MM.1S (cell line): ENCODE results near the gene NOL4L.

Experiments used
- EZH2 ChIP-seq: fragments of 300-600 bp; sonication (generic); optimal IDR thresholded peaks from 2 replicates; pipeline ENCODE3; 2017; ENCODE audit warnings: low read depth, mild to moderate bottlenecking, antibody characterized with exemption, low read length, mixed read lengths
- EZH2phosphoT487 ChIP-seq: fragments of 300-600 bp; sonication (generic); IDR thresholded peaks from 2 replicates; pipeline ENCODE4 v1.6.1; 2018; ENCODE audit warnings: antibody characterized with exemption, low read length
- TF ChIP-seq, protein P1 (sequence below): fragments of 300-600 bp; sonication (generic); IDR thresholded peaks from 2 replicates; pipeline ENCODE4 v1.5.1; 2016; ENCODE audit warnings: antibody characterized with exemption, low read length, mixed read lengths

DNA sequence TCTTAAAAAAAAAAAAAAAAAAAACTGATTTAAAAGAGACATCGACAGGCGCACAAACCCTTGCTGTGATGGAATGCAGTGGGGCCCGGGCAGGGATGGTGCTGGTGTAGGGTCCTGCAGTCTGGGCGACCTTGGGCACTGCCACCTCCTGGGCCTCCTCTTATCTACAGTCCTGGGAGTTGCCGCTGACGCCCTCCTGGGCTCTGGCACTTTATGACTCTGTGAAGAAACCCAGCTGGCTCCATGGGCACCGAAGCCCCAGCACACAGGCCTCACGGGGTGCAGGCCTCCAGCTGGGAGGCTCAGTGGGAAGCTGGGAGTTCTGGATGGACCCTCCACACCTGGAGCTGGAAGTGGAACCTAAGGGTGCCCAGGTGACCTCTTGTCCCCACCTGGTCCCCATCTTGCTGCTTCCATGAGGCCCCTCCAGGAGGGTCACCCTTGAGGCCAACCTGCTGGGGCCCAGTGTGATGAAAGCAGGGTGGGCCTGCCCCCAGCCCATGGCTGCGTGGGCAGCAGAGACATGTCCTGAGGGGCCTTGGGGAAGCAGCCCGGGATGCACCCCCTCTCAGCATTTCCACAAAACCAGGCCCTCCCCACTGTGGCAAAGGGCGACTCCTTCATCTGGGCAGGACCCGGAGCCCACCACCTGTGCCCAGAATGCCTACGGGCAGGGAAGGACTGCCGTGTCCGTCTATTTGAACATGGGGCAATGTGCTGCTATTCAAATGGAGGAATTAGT lies 122.1 kb downstream of the NOL4L start:
- TF ChIP-seq, protein P1, sequence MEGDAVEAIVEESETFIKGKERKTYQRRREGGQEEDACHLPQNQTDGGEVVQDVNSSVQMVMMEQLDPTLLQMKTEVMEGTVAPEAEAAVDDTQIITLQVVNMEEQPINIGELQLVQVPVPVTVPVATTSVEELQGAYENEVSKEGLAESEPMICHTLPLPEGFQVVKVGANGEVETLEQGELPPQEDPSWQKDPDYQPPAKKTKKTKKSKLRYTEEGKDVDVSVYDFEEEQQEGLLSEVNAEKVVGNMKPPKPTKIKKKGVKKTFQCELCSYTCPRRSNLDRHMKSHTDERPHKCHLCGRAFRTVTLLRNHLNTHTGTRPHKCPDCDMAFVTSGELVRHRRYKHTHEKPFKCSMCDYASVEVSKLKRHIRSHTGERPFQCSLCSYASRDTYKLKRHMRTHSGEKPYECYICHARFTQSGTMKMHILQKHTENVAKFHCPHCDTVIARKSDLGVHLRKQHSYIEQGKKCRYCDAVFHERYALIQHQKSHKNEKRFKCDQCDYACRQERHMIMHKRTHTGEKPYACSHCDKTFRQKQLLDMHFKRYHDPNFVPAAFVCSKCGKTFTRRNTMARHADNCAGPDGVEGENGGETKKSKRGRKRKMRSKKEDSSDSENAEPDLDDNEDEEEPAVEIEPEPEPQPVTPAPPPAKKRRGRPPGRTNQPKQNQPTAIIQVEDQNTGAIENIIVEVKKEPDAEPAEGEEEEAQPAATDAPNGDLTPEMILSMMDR: no peak
- TF ChIP-seq EZH2: no peak
- no peak for TF ChIP-seq EZH2phosphoT487
